HG03196 (cell line): ENCODE results near the gene ASIC2.
"Not testable (repeated sequence)": the region's sequence is repeated elsewhere in the genome, so short reads cannot be mapped to it uniquely, and the experiment has no call there.

Experiments
- ATAC-seq: cut with Tn5 transposase; IDR thresholded peaks from one replicate; pipeline ENCODE4 v1.9.1; 2021; ENCODE audit not compliant: unreplicated experiment

Gene ASIC2

GRCh38 chr17:32992321-32993033 is 300.6 kb downstream of the ASIC2 start:
- no peak for ATAC-seq

- ATAC-seq = no peak
Observed at GRCh38 chr17:32988481-32989101, 304.5 kb downstream of the ASIC2 start.

GRCh38 chr17:32987868-32988267 is 305.2 kb downstream of the ASIC2 start:
- ATAC-seq = not testable (repeated sequence)

- not testable (repeated sequence) for ATAC-seq
Observed at GRCh38 chr17:32987453-32987805, 305.7 kb downstream of the ASIC2 start.

GRCh38 chr17:32985050-32985756 is 307.9 kb downstream of the ASIC2 start:
- no peak for ATAC-seq

- not testable (repeated sequence) for ATAC-seq
Observed at GRCh38 chr17:32981611-32982010, 311.5 kb downstream of the ASIC2 start.

- no peak for ATAC-seq
Observed at GRCh38 chr17:32980230-32980629, 312.9 kb downstream of the ASIC2 start.

GRCh38 chr17:32976605-32977004 is 316.5 kb downstream of the ASIC2 start:
- no peak for ATAC-seq

GRCh38 chr17:32976131-32976530 is 317.0 kb downstream of the ASIC2 start:
- no peak for ATAC-seq

- ATAC-seq = no peak
Observed at GRCh38 chr17:32971171-32971570, 321.9 kb downstream of the ASIC2 start.

- ATAC-seq = no peak
Observed at GRCh38 chr17:32970281-32970680, 322.8 kb downstream of the ASIC2 start.

- ATAC-seq = not testable (repeated sequence)
Observed at GRCh38 chr17:32969231-32969630, 323.9 kb downstream of the ASIC2 start.

GRCh38 chr17:32964541-32964940 is 328.6 kb downstream of the ASIC2 start:
- no peak for ATAC-seq
